ENCODE measurements around the gene ARF1. TPM values are rescaled to one million over a fixed set of nuclear protein-coding genes. Genes with fewer than 3 reads are reported as not detected.

The ARF1 gene
- total and polyA plus RNA-seq, 2 of the 13 experiments (the other 11 are each of a cell fraction or from before 2014, with no cell fraction given) = 186 to 327 TPM

DNA sequence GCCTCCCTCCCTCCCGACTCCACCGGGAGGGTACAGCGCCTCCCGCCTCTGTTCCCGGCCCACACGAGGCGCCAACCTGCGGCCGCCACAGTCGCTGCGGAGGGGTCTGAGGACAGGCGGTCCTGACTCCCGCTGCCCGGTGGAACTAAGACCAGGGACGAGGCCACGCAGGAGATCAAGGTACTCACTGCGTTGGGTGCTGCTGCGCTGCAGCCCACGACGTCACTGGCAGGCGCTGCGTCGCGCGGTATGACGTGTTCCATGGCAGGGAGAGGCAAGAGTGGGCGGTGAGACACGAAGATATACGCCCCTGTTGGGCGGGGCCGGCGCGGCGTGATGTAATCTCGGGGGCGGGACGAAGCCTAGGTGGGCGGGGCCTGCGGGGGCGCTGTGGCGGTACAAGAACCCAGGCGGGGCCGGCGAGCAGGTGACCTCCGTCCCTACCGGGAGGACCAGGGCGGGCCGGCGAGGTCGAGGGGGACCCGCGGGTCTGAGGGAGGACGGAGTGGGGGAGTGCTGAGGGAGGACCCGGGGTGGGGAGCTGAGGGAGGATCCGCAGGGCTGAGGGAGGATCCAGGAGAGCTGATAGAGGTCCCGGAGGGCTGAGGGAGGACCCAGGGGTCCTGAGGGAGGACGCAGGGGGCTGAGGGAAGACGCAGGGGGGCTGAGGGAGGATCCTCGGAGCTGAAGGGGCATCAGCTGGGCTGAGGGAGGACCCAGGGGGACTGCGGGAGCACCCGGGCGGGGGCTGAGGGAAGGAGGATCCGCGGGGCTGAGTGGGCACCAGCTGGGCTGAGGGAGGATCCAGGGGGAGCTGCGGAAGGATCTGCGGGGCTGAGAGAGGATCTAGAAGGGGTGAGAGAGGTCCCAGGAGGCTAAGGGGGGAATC lies 26.8 kb downstream of the ARF1 start, which contains the start of gene MRPL55 (continued):
- TF ChIP-seq HOMEZ (CRISPR knock-in tag; IDR thresholded peaks at IDR 0.05; ENCODE audit: low read depth) = peak; percentile 39; the same call in 1 of the 2 replicates
- TF ChIP-seq MIER3 (CRISPR knock-in tag; IDR thresholded peaks at IDR 0.05; ENCODE audit: borderline replicate concordance) = peak; percentile 75; the same call in 1 of the 2 replicates
- peak; percentile 38; the same call in 1 of the 2 replicates for TF ChIP-seq ZNF205 (CRISPR knock-in tag; IDR thresholded peaks at IDR 0.05)
- peak; percentile 94 for TF ChIP-seq ZNF784 (CRISPR knock-in tag; IDR thresholded peaks at IDR 0.05; ENCODE audit: borderline replicate concordance)
- TF ChIP-seq ZKSCAN5 (CRISPR knock-in tag; IDR thresholded peaks at IDR 0.05) = no peak
- TF ChIP-seq TAF15 (IDR thresholded peaks at IDR 0.05; ENCODE audit: low read depth, low read length, poor library complexity, severe bottlenecking) = peak; percentile 86
- TF ChIP-seq THYN1 (CRISPR knock-in tag; IDR thresholded peaks at IDR 0.05; ENCODE audit: borderline replicate concordance, low read depth) = no peak
- peak; percentile 92 for TF ChIP-seq FOXC1 (CRISPR knock-in tag; IDR thresholded peaks at IDR 0.05; ENCODE audit: borderline replicate concordance)
- TF ChIP-seq TFDP1 (CRISPR knock-in tag; IDR thresholded peaks at IDR 0.05; ENCODE audit: borderline replicate concordance) = peak; percentile 60; the same call in 1 of the 2 replicates
- TF ChIP-seq ZFP36L2 (CRISPR knock-in tag; IDR thresholded peaks at IDR 0.05) = no peak; the same call in 1 of the 2 replicates
- TF ChIP-seq ATF3 (CRISPR knock-in tag; IDR thresholded peaks at IDR 0.05) = peak; percentile 68
- TF ChIP-seq CBX5 (CRISPR knock-in tag; IDR thresholded peaks at IDR 0.05; ENCODE audit: borderline replicate concordance) = peak; percentile 64; the same call in 1 of the 2 replicates
- peak; percentile 97 for TF ChIP-seq ZSCAN21 (CRISPR knock-in tag; IDR thresholded peaks at IDR 0.05; ENCODE audit: borderline replicate concordance)
- TF ChIP-seq SRSF9 (IDR thresholded peaks at IDR 0.05; ENCODE audit: borderline replicate concordance, insufficient read depth, low read depth, low read length, poor library complexity, severe bottlenecking) = no peak
- TF ChIP-seq GABPB1 (CRISPR knock-in tag; IDR thresholded peaks at IDR 0.05) = peak; percentile 87
- peak; percentile 76; the same call in 1 of the 2 replicates for TF ChIP-seq ZKSCAN1 (IDR thresholded peaks at IDR 0.05; ENCODE audit: low read length)
- TF ChIP-seq SKI (IDR thresholded peaks at IDR 0.05; ENCODE audit: partially characterized antibody) = no peak
- no peak for TF ChIP-seq CCAR2 (optimal IDR thresholded peaks at IDR 0.05; ENCODE audit: low read depth, low read length)
- TF ChIP-seq ZNF12 (CRISPR knock-in tag; IDR thresholded peaks at IDR 0.05) = peak; percentile 87
- TF ChIP-seq IRF1 (CRISPR knock-in tag; IDR thresholded peaks at IDR 0.05; ENCODE audit: low read depth) = 0 out of 2 replicates have a peak, but pooled peaks have one; percentile 36
- TF ChIP-seq SPEN (CRISPR knock-in tag; IDR thresholded peaks at IDR 0.05; ENCODE audit: low read depth) = peak; percentile 96
- no peak for TF ChIP-seq ZNF83 (CRISPR knock-in tag; IDR thresholded peaks at IDR 0.05; ENCODE audit: borderline replicate concordance)
- TF ChIP-seq ZNF577 (CRISPR knock-in tag; IDR thresholded peaks at IDR 0.05; ENCODE audit: borderline replicate concordance, low read depth) = 0 out of 2 replicates have a peak, but pooled peaks have one; percentile 35
- TF ChIP-seq, protein P1, sequence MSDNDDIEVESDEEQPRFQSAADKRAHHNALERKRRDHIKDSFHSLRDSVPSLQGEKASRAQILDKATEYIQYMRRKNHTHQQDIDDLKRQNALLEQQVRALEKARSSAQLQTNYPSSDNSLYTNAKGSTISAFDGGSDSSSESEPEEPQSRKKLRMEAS (IDR thresholded peaks at IDR 0.05) = peak; percentile 89
